Esophagus muscularis mucosa (tissue), 4 donors: ENCODE data around the gene SAA1. TPM values are rescaled to one million over a fixed set of nuclear protein-coding genes. Genes with fewer than 3 reads are reported as not detected.

Source experiments
- DNase-seq: peaks from one replicate; pipeline ENCODE4 v3.0.0-alpha.2; 2017; ENCODE audit errors: extremely low spot score
- H3K27ac ChIP-seq, 4 donors: fragments of 200-600 bp; sonication (generic); replicated peaks in 1 of 4; 1 replicate in 3 of 4; 2 replicates in 1 of 4; pipeline ENCODE4 v1.5.1; 2016 to 2019; ENCODE audit warnings: mild to moderate bottlenecking in 1 of 4
- H3K27me3 ChIP-seq, 4 donors: fragments of 200-600 bp; sonication (generic); one replicate each; pipeline versions ENCODE4 v1.5.1 to v1.6.0; 2016 to 2019
- H3K36me3 ChIP-seq, 4 donors: fragments of 200-600 bp; sonication (generic); one replicate each; pipeline ENCODE4 v1.5.1; 2016 to 2019
- H3K4me1 ChIP-seq, 4 donors: fragments of 200-600 bp; sonication (generic); one replicate each; pipeline ENCODE4 v1.5.1; 2016 to 2019
- H3K4me3 ChIP-seq, 4 donors: fragments of 200-600 bp; sonication (generic); 1 replicate in 2 of 4; 2 replicates in 2 of 4; pipeline ENCODE4 v1.5.1; 2016 to 2019; ENCODE audit warnings: mild to moderate bottlenecking in 4 of 4, moderate library complexity in 1 of 4
- H3K9me3 ChIP-seq, 4 donors: fragments of 200-600 bp; sonication (generic); 1 replicate in 3 of 4; 2 replicates in 1 of 4; pipeline ENCODE4 v1.5.1; 2016 to 2019
- CTCF ChIP-seq, 3 experiments: fragments of 200-600 bp in 2 of 3; fragments of 450-650 bp in 1 of 3; sonication (generic) in 2 of 3; IDR thresholded peaks; one replicate each; pipeline ENCODE4 v1.5.1; 2017 to 2019; ENCODE audit warnings: antibody characterized with exemption in 3 of 3, mild to moderate bottlenecking in 2 of 3, moderate library complexity in 1 of 3
- EP300 ChIP-seq: sonication (generic); formaldehyde crosslinking; IDR thresholded peaks from one replicate; pipeline ENCODE4 v1.6.1; 2017; ENCODE audit warnings: antibody characterized with exemption
- POLR2A ChIP-seq: fragments of 450-650 bp; IDR thresholded peaks from one replicate; pipeline ENCODE4 v1.6.1; 2017; ENCODE audit warnings: antibody characterized with exemption, moderate library complexity, mild to moderate bottlenecking, low read depth
- POLR2AphosphoS5 ChIP-seq, 2 donors: sonication (generic); formaldehyde crosslinking; IDR thresholded peaks; one replicate each; pipeline ENCODE4 v1.6.1; 2017; ENCODE audit warnings: antibody characterized with exemption in 2 of 2
- WGBS: methylation state at CpG from one replicate; pipeline ENCODE4 v1.1.5; 2018; 5-methylcytosine and 5-hydroxymethylcytosine counted together
- intact Hi-C: fragments of 100-400 bp; cut with DNase I; formaldehyde crosslinking; loops from one replicate; pipeline ENCODE4 v1.15.1; 2023
- total RNA-seq, 4 donors: library from RNA; depleted of rRNA; stranded (reverse); fragments of >200 nt; gene quantifications; one replicate each; pipeline versions ENCODE4 v1.1.0 to v1.2.1, GENCODE V29; 2016

The SAA1 gene
- total RNA-seq, 4 donors from 2014 or later: 0.75 to 3.3 (median 1.2) TPM

GRCh38 chr11:18304745-18305144, 38.7 kb downstream of the SAA1 start:
- Histone ChIP-seq H3K27ac (no peak overlapping the region), H3K27me3 (no peaks in the 10 kb centered on the region), H3K36me3 (peaks cover 32 to 95% (median 62%) of the 10 kb centered on the region in 4 donors), H3K4me1 (no peaks in the 10 kb centered on the region), H3K4me3 (no peak overlapping the region), H3K9me3 (no peaks in the 10 kb centered on the region)
- no peak for TF ChIP-seq POLR2A
- TF ChIP-seq CTCF (IDR thresholded peaks at IDR 0.05): no peak
- DNase-seq: no peak
- intact Hi-C loops: no loop called here

- WGBS: 83% methylated on average over 2 of the region's 2 CpGs
- Histone ChIP-seq H3K4me1 (peaks cover 0 to 5% (median 3%) of the 10 kb centered on the region in 4 donors), H3K36me3 (peaks cover 29 to 84% (median 64%) of the 10 kb centered on the region in 4 donors), H3K27ac (no peak overlapping the region), H3K27me3 (no peaks in the 10 kb centered on the region), H3K9me3 (no peaks in the 10 kb centered on the region), H3K4me3 (no peak overlapping the region)
- DNase-seq: no peak
- intact Hi-C loops: no loop called here
- no peak for TF ChIP-seq POLR2AphosphoS5 (IDR thresholded peaks at IDR 0.05)
- TF ChIP-seq POLR2A: no peak
- TF ChIP-seq EP300: no peak
- no peak for TF ChIP-seq CTCF (IDR thresholded peaks at IDR 0.05)
Observed at GRCh38 chr11:18307461-18308139, 41.5 kb downstream of the SAA1 start.

- Histone ChIP-seq H3K4me1 (peaks cover 0 to 11% (median 9%) of the 10 kb centered on the region in 4 donors), H3K27ac (no peak overlapping the region), H3K4me3 (no peak overlapping the region), H3K9me3 (no peaks in the 10 kb centered on the region), H3K36me3 (peaks cover 29 to 77% (median 61%) of the 10 kb centered on the region in 4 donors), H3K27me3 (no peaks in the 10 kb centered on the region)
- intact Hi-C loops: no loop called here
- TF ChIP-seq POLR2A (no peak), EP300 (no peak), CTCF (IDR thresholded peaks at IDR 0.05) (no peak), POLR2AphosphoS5 (IDR thresholded peaks at IDR 0.05) (no peak)
- DNase-seq: no peak
- 95% methylated on average over 2 of the region's 2 CpGs for WGBS
Observed at GRCh38 chr11:18308242-18308641, 42.2 kb downstream of the SAA1 start.

- no peak for TF ChIP-seq EP300
- TF ChIP-seq POLR2A: no peak
- TF ChIP-seq CTCF (IDR thresholded peaks at IDR 0.05): no peak
- TF ChIP-seq POLR2AphosphoS5 (IDR thresholded peaks at IDR 0.05): no peak
- intact Hi-C loops: no loop called here
- no peaks in the 10 kb centered on the region for H3K9me3 ChIP-seq
- H3K4me1 ChIP-seq: peaks cover 6 to 17% (median 11%) of the 10 kb centered on the region in 4 donors
- no peak overlapping the region for H3K27ac ChIP-seq
- H3K36me3 ChIP-seq: peaks cover 22 to 63% (median 48%) of the 10 kb centered on the region in 4 donors
- H3K27me3 ChIP-seq: no peaks in the 10 kb centered on the region
- DNase-seq: no peak
- WGBS: 95% methylated on average over 5 of the region's 5 CpGs
- H3K4me3 ChIP-seq: no peak overlapping the region
Observed at GRCh38 chr11:18309691-18310090, 43.6 kb downstream of the SAA1 start.
